SHP77 (cell line): Measurements from ENCODE around the gene MAG.

Source experiments
- DNase-seq, 2 experiments: peaks; one replicate each; lab custom pipeline; 2025; lab: John Stamatoyannopoulos, UW

The MAG gene

GRCh38 chr19:35318679-35319448, 26.9 kb downstream of the MAG start:
- no peak for DNase-seq

DNA sequence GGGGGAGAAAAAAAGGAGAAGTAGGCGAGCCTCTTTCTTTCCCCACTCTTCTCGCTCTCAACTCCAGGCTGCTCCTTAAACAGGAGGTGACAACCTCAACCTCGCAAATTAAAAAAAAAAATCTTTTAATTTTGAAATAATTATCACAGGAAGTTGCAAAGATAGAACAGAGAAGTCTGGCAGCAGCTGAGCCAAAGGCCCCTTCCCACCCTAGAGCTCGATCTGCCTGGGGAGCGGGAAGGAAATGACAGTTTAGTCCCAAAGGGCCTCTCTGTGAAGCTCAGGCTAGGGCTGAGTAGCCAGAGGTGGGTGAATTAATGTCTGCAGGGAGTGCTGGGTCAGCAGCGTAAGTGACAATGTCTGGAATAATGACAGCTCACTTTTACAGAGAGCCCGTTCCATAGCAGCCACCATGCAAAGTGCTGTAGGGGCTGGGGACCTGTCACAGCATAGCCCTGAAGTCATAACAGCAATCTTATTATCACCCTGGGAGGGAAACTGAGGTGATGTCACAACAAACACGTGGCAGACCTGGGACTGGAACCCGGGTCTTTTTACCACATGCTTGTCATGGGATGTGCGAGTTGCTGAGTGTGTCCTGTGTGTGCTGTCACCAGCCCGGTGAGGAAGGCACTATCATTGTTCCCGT, 28.2 kb downstream of the MAG start:
- no peak for DNase-seq

- no peak for DNase-seq
Measured at GRCh38 chr19:35321291-35321690, 29.3 kb downstream of the MAG start.

- DNase-seq: no peak
Measured at GRCh38 chr19:35322014-35322413, 30.1 kb downstream of the MAG start.

GRCh38 chr19:35327642-35328041, 35.7 kb downstream of the MAG start:
- DNase-seq: no peak

DNA sequence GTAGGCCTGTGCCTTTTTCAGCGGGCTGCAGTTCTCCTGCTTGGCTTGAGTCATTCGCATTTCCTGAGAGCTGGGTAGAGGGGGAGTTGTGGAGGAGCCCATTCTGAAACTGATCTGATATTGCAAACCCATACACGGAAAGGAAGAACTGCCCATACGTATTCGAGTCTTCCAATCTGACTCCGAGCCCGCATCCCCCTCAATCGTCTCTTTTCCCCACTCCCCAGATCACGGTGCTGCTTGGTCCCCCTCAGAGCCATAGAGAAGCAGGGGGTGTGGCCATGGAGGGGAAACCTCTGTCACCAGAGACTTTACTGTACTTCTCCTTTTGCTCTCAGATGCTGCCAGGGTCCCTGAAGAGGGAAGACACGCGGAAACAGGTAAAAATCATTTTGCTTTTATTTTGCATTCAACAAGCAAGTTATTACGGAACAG, 36.9 kb downstream of the MAG start, which contains the start of gene CD22:
Gene CD22 (plus strand): TSS at position 337 of the 435 bp plus-strand sequence. CDS start 2,854 bp downstream, outside the sequence.
- DNase-seq: no peak

- no peak for DNase-seq
Measured at GRCh38 chr19:35329323-35329722, 37.4 kb downstream of the MAG start.

DNA sequence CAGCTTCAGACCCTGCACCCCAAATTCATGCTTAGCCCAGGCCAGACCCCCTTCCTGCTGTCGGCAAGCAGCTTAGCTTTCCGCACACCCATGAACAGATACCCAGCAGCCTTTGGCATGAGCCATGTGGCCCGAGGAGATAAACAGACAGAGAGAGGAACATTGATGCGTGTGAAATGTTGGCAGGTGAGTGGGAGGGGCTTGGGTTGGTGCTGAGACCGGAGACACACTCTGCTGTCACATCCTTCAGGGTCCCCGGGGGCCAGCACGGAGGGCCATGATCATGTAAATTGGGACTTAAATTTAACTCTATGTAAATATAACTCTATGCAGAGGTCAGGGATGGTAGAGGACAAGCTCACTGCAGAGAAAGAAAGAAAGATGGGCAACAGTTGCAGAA, 38.5 kb downstream of the MAG start:
- no peak for DNase-seq

- DNase-seq: no peak
Measured at GRCh38 chr19:35331551-35332214, 39.7 kb downstream of the MAG start.

GRCh38 chr19:35332817-35333216, 40.9 kb downstream of the MAG start:
- no peak for DNase-seq

DNA sequence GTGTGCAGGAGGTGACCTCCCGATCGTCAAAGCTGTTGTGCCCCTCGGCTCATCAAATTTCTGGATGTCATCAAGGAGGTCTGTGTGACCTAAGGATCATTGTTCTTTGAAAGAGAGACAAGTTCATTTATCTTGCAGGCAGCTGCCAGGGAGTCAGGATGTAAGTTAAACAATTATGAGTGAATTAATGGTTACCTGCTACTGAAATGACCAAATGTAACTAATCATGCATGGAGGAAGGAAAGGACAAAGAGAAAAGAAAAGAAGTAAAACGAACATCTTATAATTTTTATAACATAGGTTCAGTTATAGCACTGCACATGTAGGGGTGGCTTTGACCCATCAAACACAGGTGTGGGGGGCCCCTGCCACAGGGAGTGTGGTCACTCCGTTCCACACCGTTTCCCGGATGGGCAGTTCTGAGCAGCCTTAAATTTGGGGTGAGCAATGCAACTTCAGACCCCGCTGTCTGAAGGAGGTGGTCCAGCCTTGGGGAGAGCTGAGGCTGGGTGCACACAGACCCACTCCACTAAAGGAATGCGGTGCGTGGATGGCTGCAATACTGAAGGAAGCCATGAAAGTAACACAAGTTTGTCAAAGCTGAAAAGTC, 42.3 kb downstream of the MAG start:
- no peak for DNase-seq

- no peak for DNase-seq
Measured at GRCh38 chr19:35336166-35336955, 44.4 kb downstream of the MAG start.

DNA sequence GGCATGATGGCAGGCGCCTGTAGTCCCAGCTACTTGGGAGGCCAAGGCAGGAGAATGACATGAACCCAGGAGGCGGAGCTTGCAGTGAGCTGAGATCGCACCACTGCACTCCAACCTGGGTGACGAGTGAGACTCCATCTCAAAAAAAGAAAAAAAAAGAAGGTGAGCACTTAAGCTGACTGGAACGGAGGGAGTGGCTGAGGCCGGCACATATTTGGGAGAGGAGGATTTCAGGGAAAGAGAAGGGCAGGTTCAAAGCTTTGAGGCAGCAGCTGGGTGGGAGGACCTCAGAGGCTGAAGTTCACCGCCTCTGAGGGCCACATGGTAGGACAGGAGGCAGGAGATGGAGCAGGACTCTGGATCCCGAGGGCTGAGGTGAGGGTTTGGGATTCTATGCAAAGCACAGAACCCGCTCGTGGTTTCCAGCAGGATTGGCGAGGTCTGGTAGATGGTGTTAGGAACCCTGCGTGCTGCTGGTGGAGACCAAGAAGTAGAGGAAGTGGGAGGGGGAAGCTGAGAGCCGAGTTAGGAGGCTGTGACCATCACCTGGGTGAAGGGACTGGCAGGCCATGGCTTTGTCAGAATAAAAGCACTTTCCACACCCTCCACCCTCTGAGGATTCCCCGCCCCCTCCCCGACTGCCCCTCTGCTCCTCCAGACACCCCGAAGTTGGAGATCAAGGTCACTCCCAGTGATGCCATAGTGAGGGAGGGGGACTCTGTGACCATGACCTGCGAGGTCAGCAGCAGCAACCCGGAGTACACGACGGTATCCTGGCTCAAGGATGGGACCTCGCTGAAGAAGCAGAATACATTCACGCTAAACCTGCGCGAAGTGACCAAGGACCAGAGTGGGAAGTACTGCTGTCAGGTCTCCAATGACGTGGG, 45.4 kb downstream of the MAG start:
- no peak for DNase-seq

DNA sequence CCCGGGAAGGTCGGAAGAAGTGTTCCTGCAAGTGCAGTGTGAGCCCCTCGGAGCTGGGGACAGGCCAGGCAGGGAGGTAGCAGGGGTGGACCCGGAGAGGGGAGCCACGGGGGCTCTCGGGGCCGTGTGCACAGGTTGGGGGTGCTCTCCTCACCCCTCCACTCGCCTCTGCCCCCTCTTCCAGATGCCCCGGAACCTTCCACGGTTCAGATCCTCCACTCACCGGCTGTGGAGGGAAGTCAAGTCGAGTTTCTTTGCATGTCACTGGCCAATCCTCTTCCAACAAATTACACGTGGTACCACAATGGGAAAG, 46.0 kb downstream of the MAG start:
- DNase-seq: no peak

GRCh38 chr19:35340431-35340830, 48.5 kb downstream of the MAG start:
- no peak for DNase-seq

GRCh38 chr19:35341006-35341405, 49.0 kb downstream of the MAG start:
- no peak for DNase-seq

GRCh38 chr19:35341565-35342225, 49.7 kb downstream of the MAG start:
- DNase-seq: no peak

DNA sequence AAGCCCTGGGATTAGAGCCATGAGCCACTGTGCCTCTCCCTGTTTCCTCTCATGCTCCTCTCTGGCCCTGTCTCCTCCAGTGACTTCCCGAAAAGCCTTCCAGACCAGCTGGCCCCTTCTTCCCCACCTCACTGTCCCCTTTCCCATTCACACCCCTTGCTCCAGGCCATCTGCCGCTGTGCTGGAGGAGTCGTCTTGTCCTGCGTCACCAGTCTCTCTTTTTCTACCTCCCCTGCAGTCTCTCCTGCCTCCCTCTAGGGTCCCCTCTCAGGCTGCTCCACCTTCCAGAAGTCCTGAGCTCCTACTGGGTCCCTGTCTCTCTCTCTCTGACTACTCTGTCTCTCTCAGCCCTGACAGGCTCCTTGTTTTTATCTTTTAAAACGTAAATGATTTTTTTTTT, 50.5 kb downstream of the MAG start:
- DNase-seq: peak in 1 of 2 experiments; percentile 13

DNA sequence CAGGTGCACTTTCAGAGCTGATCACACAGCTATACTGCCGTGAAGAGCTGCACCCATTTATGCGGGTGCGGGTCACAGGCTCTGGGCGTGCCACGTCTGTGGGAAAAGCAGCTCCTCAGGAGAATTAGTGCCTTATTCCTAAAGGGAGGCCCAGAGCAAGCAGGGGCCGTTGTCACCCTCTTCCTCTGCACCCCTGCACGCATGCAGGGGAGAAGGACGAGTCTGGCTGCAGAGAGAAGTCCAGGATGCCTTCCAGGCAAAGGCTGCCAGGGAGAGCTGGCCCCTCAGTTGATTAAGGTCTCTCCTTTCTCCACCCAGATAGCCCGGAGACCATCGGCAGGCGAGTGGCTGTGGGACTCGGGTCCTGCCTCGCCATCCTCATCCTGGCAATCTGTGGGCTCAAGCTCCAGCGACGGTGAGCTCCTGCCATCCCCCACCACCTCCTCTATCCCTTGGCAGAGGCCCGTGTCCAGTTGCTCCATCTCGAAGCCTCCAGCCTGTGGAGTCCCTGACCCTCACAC, 52.6 kb downstream of the MAG start:
- DNase-seq: no peak

DNA sequence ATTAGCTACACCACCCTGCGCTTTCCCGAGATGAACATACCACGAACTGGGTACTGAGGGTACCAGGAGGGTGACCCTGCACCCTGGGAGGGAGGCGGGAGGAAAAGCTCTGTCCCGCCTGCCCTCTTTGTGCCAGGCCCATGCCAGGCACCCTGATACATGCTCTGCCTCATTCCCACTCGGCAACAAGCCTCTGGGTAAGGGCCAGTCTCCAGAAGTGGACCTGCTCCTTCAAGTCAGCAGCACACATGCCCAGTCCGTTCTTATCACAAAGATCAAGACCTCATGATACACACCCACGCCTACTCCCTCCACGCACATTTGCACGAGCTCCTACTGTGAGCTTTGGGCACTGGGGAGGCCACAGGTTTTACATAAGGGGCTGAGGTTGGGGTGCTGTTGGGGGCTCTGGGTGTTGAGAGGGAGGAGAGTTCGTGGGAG, 53.7 kb downstream of the MAG start:
- no peak for DNase-seq
